HG02763 (cell line): ENCODE data around the gene FGD6.
"Not testable (repeated sequence)": the region's sequence is repeated elsewhere in the genome, so short reads cannot be mapped to it uniquely, and the experiment has no call there.

Source experiments
- ATAC-seq: cut with Tn5 transposase; IDR thresholded peaks from one replicate; pipeline ENCODE4 v1.9.1; 2021; ENCODE audit warnings: mild to moderate bottlenecking, moderate library complexity; ENCODE audit not compliant: unreplicated experiment

The FGD6 gene

DNA sequence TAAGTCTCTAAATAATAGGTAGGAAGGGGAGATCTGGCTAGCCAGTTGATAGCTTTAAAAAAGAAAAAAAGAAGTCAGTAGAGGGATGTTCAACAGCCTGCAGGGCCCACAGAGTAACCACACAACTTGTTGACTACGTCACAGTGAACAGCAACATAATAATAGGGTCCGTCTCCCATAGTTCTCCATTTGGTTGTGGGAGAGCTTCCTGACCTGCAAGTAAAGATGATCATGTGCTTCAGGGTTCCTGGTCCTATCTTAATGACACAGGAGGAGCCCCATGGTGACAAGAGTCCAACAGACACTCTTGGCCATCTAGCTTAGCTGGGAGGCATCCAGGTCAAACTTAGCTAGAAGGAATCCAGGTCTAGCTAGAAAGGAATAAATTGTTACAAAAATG is 36.2 kb downstream of the FGD6 start:
- ATAC-seq: no peak

GRCh38 chr12:95179011-95179410 is 38.3 kb downstream of the FGD6 start:
- ATAC-seq: no peak

GRCh38 chr12:95178136-95178535 is 39.1 kb downstream of the FGD6 start:
- no peak for ATAC-seq

DNA sequence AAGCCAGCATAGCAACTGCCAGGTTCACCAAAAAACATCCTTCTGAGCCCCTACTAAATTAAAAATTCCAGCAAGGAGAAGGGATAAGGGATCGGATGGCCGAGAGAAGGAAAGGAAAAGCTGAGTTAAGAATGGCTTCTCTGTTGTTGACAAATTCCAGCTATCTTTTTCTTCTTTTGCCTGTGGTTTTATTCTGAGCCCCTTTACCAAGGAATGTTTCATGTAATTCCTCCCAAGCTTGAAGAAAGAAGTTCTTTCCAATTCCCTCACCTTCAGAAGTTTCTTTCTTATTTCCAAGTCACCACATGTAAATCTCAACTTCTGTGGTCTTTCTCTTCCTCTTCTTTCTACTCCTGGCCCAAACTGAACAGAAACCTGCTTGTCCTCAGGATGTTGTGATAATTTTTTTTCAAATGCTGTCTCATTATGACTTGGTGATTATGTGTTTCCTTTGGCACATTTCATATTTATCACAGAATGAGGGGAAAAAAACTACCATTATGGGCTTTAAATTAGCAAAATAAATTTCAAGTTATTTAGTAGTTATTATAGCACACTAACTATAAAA is 40.0 kb downstream of the FGD6 start:
- no peak for ATAC-seq

DNA sequence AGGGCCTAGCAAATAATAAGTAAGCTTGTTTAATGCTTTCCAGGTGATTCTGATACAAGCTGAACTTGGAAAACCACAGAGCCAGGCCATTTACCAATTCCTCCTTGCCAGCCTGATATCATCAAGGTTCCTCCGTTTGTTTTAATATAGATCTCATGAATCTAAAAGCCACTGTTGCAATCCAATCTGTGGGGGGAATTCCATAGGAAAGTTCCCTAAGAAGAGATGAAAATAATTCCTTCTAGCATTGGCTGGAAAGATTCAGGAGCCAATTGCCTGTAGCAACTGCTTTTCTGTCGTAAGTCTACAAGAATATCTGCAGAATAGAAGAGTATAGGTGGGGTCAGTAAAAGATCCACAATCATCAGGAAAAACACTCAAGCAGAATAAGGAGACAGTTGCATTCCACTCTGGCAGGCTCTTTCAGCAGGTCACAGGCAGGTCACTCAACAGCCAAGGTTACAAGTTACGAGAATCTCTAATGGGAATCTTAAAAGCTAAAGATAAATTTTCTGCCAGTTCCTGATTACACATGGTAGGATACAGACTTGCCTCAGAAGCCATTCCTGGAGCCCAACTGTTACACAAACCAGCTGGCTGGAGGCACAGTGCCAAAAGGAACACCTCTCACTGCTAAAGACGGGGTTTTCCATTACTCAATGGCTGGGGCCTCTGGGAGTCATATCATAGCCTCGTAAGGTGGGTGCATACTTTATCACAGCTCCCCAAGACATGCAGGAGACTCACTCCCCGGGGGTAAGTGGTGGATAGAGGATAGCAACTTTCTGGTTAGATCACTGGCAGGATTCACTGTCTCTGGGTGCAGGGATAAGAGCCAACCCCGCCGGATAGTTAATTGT is 43.6 kb downstream of the FGD6 start:
- ATAC-seq: no peak

DNA sequence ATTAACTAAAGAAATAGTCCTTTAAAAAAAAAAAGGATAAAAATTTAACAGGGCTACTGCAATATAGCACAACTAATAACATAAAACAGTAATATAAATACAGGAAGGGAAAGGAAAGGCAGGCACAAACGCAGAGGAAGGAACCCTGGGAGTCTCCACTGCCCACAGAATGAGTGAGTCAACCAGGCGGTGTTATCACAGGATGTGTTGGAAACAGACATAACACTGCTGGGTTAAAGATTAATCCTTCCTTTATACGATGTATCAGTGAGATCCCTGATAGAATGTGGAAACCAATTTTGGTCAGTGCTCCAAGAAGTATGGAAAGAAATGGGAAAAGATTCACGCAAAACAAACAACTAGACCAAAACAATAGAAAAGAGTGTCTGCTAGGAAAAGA is 47.9 kb downstream of the FGD6 start:
- ATAC-seq: no peak

DNA sequence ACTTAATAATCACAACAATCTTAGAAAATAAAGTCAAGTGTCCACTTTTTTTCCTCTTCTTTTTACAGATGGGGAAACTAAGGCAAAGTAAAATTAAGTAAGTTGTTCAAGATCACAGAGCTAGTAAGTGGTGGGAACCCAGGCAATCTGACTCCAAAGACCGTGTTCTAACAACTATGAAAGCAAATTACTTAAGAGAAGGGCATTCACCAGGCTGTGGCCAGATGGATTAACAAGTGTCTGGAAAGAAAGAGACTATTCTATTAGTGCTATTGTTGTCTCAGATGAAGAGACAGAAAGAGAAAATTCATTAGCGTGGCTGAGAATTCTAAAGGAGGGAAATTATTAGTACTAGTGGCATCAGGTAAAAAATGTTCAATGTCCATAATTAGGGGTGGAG is 48.5 kb downstream of the FGD6 start:
- no peak for ATAC-seq

DNA sequence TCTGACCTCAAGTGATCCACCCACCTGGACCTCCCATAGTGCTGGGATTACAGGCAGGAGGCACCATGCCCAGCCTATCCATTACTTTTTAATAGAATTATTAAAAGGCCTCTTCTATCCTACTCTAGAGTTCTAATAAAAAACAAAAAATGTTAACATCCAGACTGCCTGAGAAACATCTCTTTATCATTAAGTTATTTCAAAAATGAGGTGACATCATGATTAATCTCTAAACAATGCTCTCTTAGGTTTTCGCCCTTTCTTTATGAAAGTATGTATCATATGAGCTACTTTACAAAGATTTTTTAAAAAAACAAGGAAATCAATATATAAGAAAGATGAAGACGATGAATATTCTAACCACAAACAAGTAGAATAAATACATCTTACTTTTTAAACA is 52.6 kb downstream of the FGD6 start:
- ATAC-seq: no peak

DNA sequence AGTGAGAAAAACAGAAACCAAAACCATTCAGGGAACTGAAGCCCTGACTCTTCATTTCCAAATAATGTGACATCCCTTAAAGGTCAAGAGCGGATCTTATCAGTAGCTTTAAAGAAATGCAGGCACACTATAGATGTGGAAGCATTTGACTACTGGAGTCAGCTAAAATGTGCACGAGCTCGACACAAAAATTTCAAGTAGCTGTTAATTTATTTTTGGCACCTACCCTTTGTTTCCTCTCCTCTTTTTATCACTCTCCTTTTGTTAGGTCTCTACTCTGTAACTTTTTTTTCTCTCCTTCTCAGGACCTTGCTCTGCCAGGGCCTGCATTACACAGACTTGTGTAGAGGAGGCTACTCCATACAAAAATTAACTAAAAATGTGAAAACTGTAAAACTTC is 58.3 kb downstream of the FGD6 start:
- ATAC-seq: no peak

DNA sequence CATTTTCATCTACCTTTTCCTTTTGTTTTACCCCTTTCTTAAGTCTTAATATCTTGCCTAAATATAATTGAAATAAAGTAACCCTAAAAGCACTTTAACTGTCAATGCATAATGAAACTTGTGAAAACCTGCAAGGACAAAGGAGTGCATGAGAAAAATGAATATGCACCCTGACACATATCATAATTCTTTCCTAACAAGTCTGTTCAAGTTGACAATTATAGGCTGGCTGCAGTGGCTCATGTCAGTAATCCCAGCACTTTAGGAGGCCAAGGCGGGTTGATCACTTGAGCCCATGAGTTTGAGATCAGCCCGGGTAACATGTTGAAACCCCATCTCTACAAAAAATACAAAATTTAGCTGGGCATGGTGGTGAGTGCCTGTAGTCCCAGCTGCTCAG is 65.4 kb downstream of the FGD6 start:
- ATAC-seq: no peak

DNA sequence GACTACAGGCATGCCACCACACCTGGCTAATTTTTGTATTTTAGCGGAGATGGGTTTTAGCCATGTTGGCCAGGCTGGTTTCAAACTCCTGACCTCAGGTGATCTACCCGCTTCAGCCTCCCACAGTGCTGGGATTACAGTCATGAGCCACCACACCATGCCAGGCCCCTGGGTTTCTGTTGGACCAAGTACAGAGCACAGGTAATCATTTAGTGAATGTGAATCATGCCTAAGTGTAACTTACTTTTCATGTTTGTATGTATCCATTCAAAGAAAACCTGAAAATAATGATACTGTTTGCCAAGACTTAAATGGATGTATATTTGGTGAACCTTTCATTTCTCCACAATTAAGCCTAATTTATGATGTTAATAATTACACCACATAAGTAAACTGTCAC is 65.9 kb downstream of the FGD6 start:
- ATAC-seq: no peak

GRCh38 chr12:95150501-95150900 is 66.8 kb downstream of the FGD6 start:
- ATAC-seq: no peak

- no peak for ATAC-seq
These were observed 69.4 kb downstream of the FGD6 start for GRCh38 chr12:95147866-95148265.

- no peak for ATAC-seq
These were observed 70.5 kb downstream of the FGD6 start for GRCh38 chr12:95146769-95147168.

GRCh38 chr12:95143621-95144205 is 73.6 kb downstream of the FGD6 start:
- ATAC-seq: no peak

DNA sequence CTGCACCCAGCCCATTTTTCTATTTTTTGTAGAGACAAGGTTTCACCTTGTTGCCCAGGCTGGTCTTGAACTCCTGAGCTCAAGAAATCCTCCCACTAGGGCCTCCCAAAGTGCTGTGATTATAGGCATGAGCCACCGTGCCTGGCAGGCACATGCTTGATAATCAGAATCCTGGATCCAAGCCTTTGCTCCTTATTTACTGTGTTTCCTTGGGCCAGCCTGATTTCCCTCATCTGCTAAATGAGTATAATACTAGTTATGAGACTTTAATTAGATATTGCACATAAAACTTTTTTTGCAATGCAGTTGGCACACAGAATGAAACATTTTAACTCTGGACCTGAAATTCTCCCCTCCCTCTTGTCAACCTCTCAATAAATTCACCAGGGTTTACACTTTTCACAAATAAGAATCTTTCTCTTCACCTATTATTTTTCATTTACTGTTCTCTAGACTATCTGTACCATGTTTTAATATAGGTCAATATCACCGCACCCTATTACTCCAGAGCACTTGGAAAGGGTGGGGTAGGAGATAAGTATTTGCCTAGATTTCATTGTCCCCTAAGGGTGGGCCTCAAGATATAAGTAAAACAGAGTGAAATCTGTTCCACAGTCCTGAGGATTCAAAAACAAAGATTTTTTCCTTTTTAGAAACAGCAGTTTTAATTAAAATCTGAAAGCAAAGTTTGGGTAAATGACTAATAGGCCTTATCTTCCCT is 74.7 kb downstream of the FGD6 start:
- ATAC-seq: no peak

- ATAC-seq: no peak
These were observed 76.0 kb downstream of the FGD6 start for GRCh38 chr12:95141310-95141709.

DNA sequence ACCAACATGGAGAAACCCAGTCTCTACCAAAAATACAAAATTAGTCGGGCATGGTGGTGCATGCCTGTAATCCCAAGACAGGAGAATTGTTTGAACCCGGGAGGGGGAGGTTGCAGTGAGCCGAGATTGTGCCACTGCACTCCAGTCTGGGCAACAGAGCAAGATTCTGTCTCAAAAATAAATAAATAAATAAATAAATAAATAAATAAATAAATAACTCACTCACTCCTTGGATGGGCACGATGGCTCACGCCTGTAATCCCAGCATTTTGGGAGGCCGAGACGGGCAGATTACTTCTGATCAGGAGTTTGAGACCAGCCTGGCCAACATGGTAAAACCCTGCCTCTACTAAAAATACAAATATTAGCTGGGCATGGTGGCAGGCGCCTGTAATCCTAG is 79.2 kb downstream of the FGD6 start:
- ATAC-seq: not testable (repeated sequence)

DNA sequence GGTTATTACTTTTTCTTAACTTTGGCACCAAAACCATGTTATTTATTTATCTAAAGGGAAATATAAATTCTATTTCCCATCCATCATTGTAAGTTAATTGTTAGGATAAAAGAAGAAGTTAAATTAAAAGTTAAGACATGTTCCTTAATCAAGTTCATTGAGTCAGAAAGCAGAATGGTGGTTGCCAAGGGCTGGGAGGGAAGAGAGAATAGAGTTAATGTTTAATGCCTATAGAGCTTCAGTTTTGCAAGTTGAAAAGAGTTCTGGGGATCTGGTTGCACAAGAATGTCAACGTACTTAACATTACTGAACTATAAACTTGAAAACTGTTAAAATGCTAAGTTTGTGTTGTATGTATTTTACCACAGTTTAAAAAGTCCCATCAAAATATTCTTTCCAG is 80.7 kb downstream of the FGD6 start:
- no peak for ATAC-seq

DNA sequence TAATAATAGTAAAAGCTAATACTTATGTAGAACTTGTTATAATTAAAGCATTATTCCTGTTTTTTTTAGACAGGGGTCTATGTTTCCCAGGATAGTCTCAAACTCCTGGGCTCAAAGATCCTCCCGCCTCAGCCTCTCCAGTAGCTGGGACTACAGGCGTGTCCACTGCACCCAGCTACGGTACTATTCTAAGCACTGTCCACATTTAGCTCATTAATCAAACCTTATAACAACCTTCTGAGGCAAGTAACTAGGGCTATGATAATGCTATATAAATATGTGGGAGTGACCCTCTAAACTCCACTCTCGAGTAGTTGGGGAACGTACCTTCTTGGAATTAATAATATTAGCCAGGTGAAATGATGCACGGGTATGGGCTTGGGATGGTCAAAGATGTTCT is 83.2 kb downstream of the FGD6 start:
- no peak for ATAC-seq

DNA sequence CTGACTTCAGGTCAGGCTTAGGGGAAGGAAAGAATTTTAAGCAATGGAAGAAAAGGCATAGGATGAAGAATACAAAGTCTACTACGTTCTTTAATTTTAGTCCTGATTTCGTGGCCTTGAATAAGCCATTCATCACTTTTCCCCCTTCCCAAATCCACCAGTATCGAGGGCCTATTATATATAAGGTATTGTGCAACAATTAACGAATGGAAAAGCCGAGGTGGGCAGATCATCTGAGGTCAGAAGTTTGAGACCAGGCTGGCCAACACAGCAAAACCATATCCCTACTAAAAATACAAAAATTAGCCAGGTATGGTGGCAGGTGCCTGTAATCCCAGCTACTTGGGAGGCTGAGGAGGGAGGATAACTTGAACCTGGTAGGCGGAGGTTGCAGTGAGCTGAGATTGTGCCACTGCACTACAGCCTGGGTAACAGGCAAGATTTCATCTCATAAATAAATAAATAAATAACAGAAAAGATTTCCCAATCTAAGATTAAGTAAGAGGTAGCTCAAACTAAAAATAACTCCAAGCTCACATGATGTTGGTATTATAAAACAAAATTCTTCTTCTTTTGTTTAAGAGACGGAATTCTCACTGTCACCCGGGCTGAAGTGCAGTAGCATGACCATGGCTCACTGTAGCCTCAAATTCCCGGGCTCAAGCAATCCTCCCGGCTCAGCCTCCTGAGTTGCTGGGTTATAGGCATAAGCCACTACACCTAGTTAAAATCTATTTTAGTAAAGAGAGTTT is 85.5 kb downstream of the FGD6 start:
- ATAC-seq: no peak
